H9 (cell line): ENCODE data around the gene RNGTT. TPM values are rescaled to one million over a fixed set of nuclear protein-coding genes. Genes with fewer than 3 reads are reported as not detected.
A peak's percentile ranks its signal among the peaks of the same experiment; 100 is the strongest.

Experiments used
- DNase-seq: peaks from one replicate; pipeline ENCODE4 v3.0.0-alpha.2; 2017
- H2AFZ ChIP-seq: one replicate; pipeline ENCODE4 v1.6.1; 2013; ENCODE audit warnings: mild to moderate bottlenecking, low read length, control low read depth, moderate library complexity
- H2AK5ac ChIP-seq: 2 replicates; pipeline ENCODE4 v1.6.1; 2013; ENCODE audit warnings: low read length, control low read depth, mixed read lengths; ENCODE audit not compliant: insufficient read length
- H2BK120ac ChIP-seq: one replicate; pipeline ENCODE4 v1.6.1; 2013; ENCODE audit warnings: low read depth, mild to moderate bottlenecking, low read length, control low read depth, inconsistent platforms; ENCODE audit not compliant: poor library complexity, severe bottlenecking
- H2BK12ac ChIP-seq: 2 replicates; pipeline ENCODE4 v1.6.1; 2013; ENCODE audit warnings: low read length, control low read depth, mixed read lengths, low read depth; ENCODE audit not compliant: insufficient read length
- H2BK15ac ChIP-seq: 2 replicates; pipeline ENCODE4 v1.6.1; 2013; ENCODE audit warnings: low read depth, low read length, control low read depth
- H2BK20ac ChIP-seq: one replicate; pipeline ENCODE4 v1.6.1; 2013; ENCODE audit warnings: low read depth, mild to moderate bottlenecking, low read length, control low read depth, inconsistent platforms; ENCODE audit not compliant: poor library complexity, severe bottlenecking
- H2BK5ac ChIP-seq: 2 replicates; pipeline ENCODE4 v1.6.1; 2013; ENCODE audit warnings: low read length, control low read depth, mixed read lengths; ENCODE audit not compliant: insufficient read length
- H3K14ac ChIP-seq: 2 replicates; pipeline ENCODE4 v1.6.1; 2013; ENCODE audit warnings: low read length, control low read depth; ENCODE audit not compliant: insufficient read depth
- H3K18ac ChIP-seq: 2 replicates; pipeline ENCODE4 v1.6.1; 2013; ENCODE audit warnings: low read depth, mild to moderate bottlenecking, mixed read lengths, low read length, control low read depth; ENCODE audit not compliant: insufficient read length
- H3K23ac ChIP-seq: 2 replicates; pipeline ENCODE4 v1.6.1; 2013; ENCODE audit warnings: low read length, control low read depth, mixed read lengths, low read depth; ENCODE audit not compliant: insufficient read length
- H3K23me2 ChIP-seq: 2 replicates; pipeline ENCODE4 v1.6.1; 2013; ENCODE audit warnings: low read depth, mild to moderate bottlenecking, mixed read lengths, low read length, control low read depth; ENCODE audit not compliant: insufficient read length, poor library complexity, severe bottlenecking
- H3K27ac ChIP-seq: 2 replicates; pipeline ENCODE4 v1.5.1; 2013; ENCODE audit warnings: low read length, control low read depth, mixed read lengths, low read depth; ENCODE audit not compliant: insufficient read length
- H3K27me3 ChIP-seq: 2 replicates; pipeline ENCODE4 v1.6.1; 2013; ENCODE audit warnings: low read length, control low read depth, inconsistent platforms; ENCODE audit not compliant: insufficient read depth
- H3K4ac ChIP-seq: 2 replicates; pipeline ENCODE4 v1.6.1; 2013; ENCODE audit warnings: low read depth, mild to moderate bottlenecking, control low read depth, inconsistent platforms, low read length, moderate library complexity
- H3K4me1 ChIP-seq: 2 replicates; pipeline ENCODE4 v1.6.1; 2013; ENCODE audit warnings: low read length, control low read depth, inconsistent platforms; ENCODE audit not compliant: insufficient read depth
- H3K4me2 ChIP-seq: 2 replicates; pipeline ENCODE4 v1.6.1; 2013; ENCODE audit warnings: low read length, control low read depth, mixed read lengths; ENCODE audit not compliant: insufficient read length, insufficient read depth
- H3K56ac ChIP-seq: 2 replicates; pipeline ENCODE4 v1.6.1; 2013; ENCODE audit warnings: low read depth, mild to moderate bottlenecking, mixed read lengths, low read length, control low read depth; ENCODE audit not compliant: insufficient read length
- H3K79me1 ChIP-seq: 2 replicates; pipeline ENCODE4 v1.6.1; 2013; ENCODE audit warnings: low read depth, mild to moderate bottlenecking, moderate library complexity, low read length, control low read depth, inconsistent platforms; ENCODE audit not compliant: insufficient read depth, poor library complexity, severe bottlenecking
- H3K79me2 ChIP-seq: 2 replicates; pipeline ENCODE4 v1.6.1; 2013; ENCODE audit warnings: low read length, control low read depth, inconsistent platforms; ENCODE audit not compliant: insufficient read depth
- H3K9ac ChIP-seq: 2 replicates; pipeline ENCODE4 v1.6.1; 2013; ENCODE audit warnings: low read length, control low read depth, mixed read lengths; ENCODE audit not compliant: insufficient read length; ENCODE audit errors: extremely low read depth
- H3K9me3 ChIP-seq: one replicate; pipeline ENCODE4 v1.6.1; 2013; ENCODE audit warnings: low read depth, low read length, inconsistent platforms; ENCODE audit not compliant: control insufficient read depth
- H3T11ph ChIP-seq: one replicate; pipeline ENCODE4 v1.6.1; 2013; ENCODE audit warnings: mild to moderate bottlenecking, low read length, control low read depth, inconsistent platforms
- H4K20me1 ChIP-seq: one replicate; pipeline ENCODE4 v1.6.1; 2013; ENCODE audit not compliant: control insufficient read depth, insufficient read length, insufficient read depth
- H4K5ac ChIP-seq: 2 replicates; pipeline ENCODE4 v1.6.1; 2013; ENCODE audit warnings: low read depth, mild to moderate bottlenecking, mixed read lengths, low read length, control low read depth; ENCODE audit not compliant: insufficient read length
- H4K8ac ChIP-seq: replicated peaks from 2 replicates; pipeline ENCODE4 v1.6.1; 2013; ENCODE audit warnings: low read length, control low read depth, mixed read lengths, low read depth; ENCODE audit not compliant: insufficient read length
- H4K91ac ChIP-seq: 2 replicates; pipeline ENCODE4 v1.6.1; 2013; ENCODE audit warnings: low read depth, mild to moderate bottlenecking, moderate library complexity, mixed read lengths, low read length, control low read depth; ENCODE audit not compliant: insufficient read length
- H3K27ac Mint-ChIP-seq, 3 experiments: 2 replicates in 2 of 3; 3 replicates in 1 of 3; pipeline ENCODE4 v1.8.0; 2020 to 2021; ENCODE audit warnings: mixed read lengths in 3 of 3, mild to moderate bottlenecking in 1 of 3, moderate library complexity in 1 of 3
- H3K27me3 Mint-ChIP-seq: 2 replicates; pipeline ENCODE4 v1.8.0; 2021; ENCODE audit warnings: low read depth, mild to moderate bottlenecking, moderate library complexity, mixed read lengths
- H3K36me3 Mint-ChIP-seq, 3 experiments: 2 replicates in 2 of 3; 3 replicates in 1 of 3; pipeline ENCODE4 v1.8.0; 2020 to 2021; ENCODE audit warnings: low read depth in 3 of 3, mixed read lengths in 3 of 3; ENCODE audit not compliant: insufficient read depth in 1 of 3
- H3K4me1 Mint-ChIP-seq, 2 experiments: 2 replicates each; pipeline ENCODE4 v1.8.0; 2020; ENCODE audit warnings: mixed read lengths in 2 of 2
- H3K4me3 Mint-ChIP-seq, 2 experiments: 2 replicates in 1 of 2; 3 replicates in 1 of 2; pipeline ENCODE4 v1.8.0; 2020 to 2021; ENCODE audit warnings: mild to moderate bottlenecking in 2 of 2, mixed read lengths in 2 of 2, moderate library complexity in 1 of 2
- H3K9me3 Mint-ChIP-seq, 2 experiments: 2 replicates in 1 of 2; 3 replicates in 1 of 2; pipeline ENCODE4 v1.8.0; 2020; ENCODE audit warnings: mild to moderate bottlenecking in 2 of 2, mixed read lengths in 2 of 2, moderate library complexity in 1 of 2
- CTCF ChIP-seq: fragments of 200-600 bp; sonication (generic); conservative IDR thresholded peaks from 3 replicates; pipeline ENCODE4 v1.8.0; 2021; ENCODE audit warnings: antibody characterized with exemption, mild to moderate bottlenecking
- WGBS: extraction: QIAGEN DNeasy Blood & Tissue Kit; methylation state at CpG from one replicate; pipeline ENCODE4 v1.1.7; 2013; ENCODE audit warnings: missing lambda C conversion rate, low lambda C conversion rate, mixed read lengths; ENCODE audit not compliant: insufficient read length; ENCODE audit errors: extremely low coverage; 5-methylcytosine and 5-hydroxymethylcytosine counted together
- total RNA-seq: library from RNA; stranded (reverse); gene quantifications from 2 replicates; pipeline ENCODE4 v1.2.1, GENCODE V29; 2021

RNGTT gene
- total RNA-seq, 1 experiment from 2014 or later = 20.5 TPM

GRCh38 chr6:88572449-88573139, 390.8 kb downstream of the RNGTT start:
- no peak for DNase-seq
- H3K27me3 Mint-ChIP-seq = peaks cover 25% of the 10 kb centered on the region
- H3T11ph ChIP-seq = no peak overlapping the region

More at GRCh38 chr6:88572449-88573139, 390.8 kb downstream of the RNGTT start:
- H2BK12ac ChIP-seq = no peak overlapping the region
- Mint-ChIP-seq H3K9me3 (peaks cover 21 to 25% of the 10 kb centered on the region in 2 experiments), H3K27ac (peak overlapping the region in 1 of 3 experiments; percentile 72; a peak in 1 of 7 replicates), H3K4me1 (peaks cover 22 to 26% of the 10 kb centered on the region in 2 experiments), H3K4me3 (no peak overlapping the region), H3K36me3 (peaks cover 9 to 24% (median 13%) of the 10 kb centered on the region in 3 experiments)
- no peaks in the 10 kb centered on the region for H3K79me1 ChIP-seq
- no peak overlapping the region for H2BK5ac ChIP-seq
- H3K27ac ChIP-seq = no peak overlapping the region
- no peaks in the 10 kb centered on the region for H3K9me3 ChIP-seq
- H4K8ac ChIP-seq = no peak overlapping the region
- no peak overlapping the region for H2AFZ ChIP-seq
- no peak overlapping the region for H4K5ac ChIP-seq
- no peaks in the 10 kb centered on the region for H3K4me1 ChIP-seq
- no peak overlapping the region for H3K9ac ChIP-seq
- H3K23ac ChIP-seq = no peak overlapping the region
- H3K4me2 ChIP-seq = no peak overlapping the region
- H4K91ac ChIP-seq = no peak overlapping the region
- no CpG with 5 or more reads among the region's 3 CpGs for WGBS
- no peak overlapping the region for H3K56ac ChIP-seq
- H2BK120ac ChIP-seq = no peak overlapping the region
- H3K27me3 ChIP-seq = no peaks in the 10 kb centered on the region
- no peak overlapping the region for H3K4ac ChIP-seq
- no peak overlapping the region for H3K14ac ChIP-seq
- no peak for TF ChIP-seq CTCF
- H2BK20ac ChIP-seq = no peak overlapping the region
- H2BK15ac ChIP-seq = no peak overlapping the region
- H2AK5ac ChIP-seq = no peak overlapping the region
- no peaks in the 10 kb centered on the region for H3K23me2 ChIP-seq
- H3K79me2 ChIP-seq = no peaks in the 10 kb centered on the region; the same call in 1 of the 2 replicates
- no peaks in the 10 kb centered on the region for H4K20me1 ChIP-seq
- no peak overlapping the region for H3K18ac ChIP-seq
